HL-60/S4 treated with retinoic acid at 250 ng/mL for 4 days and 3 days (cell line): Measurements from ENCODE around the gene ZNF319.

Experiments used
- in situ Hi-C: fragments of 300-500 bp; cut with MboI; formaldehyde crosslinking; loops from 2 replicates; pipeline ENCODE4 v1.7.0; 2022; ENCODE audit warnings: low sequenced_read_pairs

ZNF319 gene

DNA sequence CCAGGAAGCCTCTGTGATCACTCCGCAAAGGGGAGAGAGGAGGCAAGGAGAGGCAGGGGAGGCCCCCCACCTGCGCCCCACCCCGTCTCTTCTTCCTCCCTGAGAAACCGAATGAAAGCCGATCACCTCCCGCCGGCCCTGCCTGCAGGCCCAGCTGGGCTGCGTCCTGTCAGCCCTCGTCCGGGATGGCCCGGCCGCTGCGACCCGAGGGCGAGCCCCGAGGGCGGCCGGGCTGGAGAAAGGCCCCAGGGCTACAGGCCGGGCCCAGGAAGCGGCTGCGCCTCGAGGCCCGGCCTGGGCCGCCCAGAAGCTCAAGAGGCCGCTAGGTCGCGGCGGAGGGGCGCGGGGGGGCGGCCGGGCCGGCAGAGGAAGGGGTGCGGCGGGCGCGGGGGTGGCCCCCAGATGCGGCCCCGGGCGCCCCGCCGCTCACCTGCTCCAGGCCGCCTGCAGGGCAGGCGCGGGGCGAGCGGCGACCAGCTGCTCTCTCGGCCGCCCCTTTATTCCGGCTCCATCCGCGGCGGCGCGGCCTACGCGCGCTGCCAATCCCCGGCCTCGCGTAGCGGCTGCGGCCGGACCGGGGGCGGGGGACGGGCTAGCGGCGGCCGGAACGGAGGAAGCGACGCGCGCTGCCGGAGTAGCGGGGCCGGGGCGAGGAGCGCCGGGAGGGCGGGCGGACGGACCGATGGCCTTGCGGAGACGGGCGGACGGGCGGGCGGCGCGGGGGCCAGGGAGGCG is at the start of gene ZNF319:
Gene ZNF319 (minus strand): TSS at position 702 of the 735 bp plus-strand sequence. CDS start 2,407 bp downstream, outside the sequence.
- in situ Hi-C loops, result loop anchor here (10.0 kb wide), 1 partner anchor 105 kb away; no protein-coding TSS in a partner anchor

DNA sequence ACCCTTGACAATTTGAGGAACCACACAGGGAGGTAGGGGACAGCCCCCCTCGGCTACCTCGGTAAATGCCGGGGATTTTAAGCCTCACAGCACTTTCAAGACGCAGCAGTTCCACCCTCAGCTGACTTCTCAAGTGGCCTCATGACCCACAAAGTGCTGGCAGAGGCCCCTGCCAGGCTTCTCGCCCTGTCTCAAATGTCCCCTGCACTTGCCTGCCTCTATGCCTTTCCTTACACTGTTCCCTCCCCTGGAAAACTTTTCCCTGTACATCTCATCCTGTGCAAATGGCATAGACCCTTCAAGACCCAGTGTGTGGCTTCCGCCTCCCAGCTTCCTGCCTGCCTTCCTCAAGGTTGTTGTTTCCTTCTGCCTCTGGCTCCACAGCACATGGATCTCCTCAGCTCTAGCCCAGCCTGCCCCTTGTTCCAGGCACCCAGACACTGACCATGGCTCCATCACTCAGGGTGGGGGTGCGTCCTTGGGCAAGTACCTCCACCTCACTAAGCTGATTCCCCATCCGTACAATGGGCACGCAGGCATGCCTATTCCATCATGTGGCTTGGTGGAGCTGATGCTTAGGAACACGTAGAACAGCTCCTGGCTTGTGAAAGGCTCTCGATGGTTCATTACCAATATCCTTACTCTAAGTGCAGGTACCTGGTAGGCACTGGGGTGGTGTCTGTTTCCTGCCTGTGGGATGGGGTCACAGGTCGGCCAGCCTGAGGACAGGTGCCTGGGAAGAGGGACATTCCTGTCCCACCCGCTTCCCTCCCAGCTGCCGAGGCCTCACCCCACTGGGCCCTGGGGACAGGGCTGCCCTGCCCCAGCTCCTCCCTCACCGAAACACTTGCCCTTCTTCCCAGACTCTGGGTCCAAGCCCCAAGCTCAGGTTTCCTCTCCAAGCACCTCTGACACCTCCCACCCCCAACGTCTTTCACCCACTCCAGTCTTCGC is 49.0 kb upstream of the ZNF319 start:
- in situ Hi-C loops, result no loop called here

DNA sequence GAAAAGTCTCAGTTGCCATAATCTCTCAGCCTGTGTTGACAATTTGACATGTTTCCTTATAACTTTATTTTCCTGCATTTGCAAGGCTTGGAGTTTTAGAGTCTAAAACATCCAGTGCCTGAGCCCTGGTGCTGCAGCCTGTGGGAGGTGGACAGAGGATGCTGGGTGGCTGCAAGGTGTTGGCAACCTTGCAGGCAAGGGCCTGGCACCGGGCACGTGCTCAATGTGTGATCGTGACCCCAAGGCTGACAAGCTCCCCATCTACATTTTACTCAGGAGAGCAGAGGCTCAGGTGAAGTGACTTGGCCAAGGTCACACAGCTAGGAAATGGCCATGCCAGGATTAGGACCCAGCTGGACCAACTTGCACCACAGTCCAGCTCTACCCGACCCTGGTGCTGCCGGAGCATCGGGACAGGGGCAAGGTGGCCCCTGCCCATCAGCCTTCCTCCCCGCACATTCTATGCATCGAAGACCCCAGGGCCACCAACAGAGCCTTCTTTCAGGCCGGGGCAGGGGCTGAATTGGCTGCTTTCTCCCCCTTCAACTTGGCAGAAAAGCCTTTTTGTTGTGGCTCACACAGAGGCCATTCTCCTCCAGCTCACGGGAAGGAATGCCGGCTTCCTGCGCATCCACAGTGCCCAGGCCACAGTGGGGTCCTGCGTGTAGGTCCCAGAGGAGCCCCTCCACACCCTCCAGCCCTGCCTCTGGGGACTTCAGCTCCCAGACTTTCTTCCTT is 48.2 kb upstream of the ZNF319 start:
- in situ Hi-C loops, result no loop called here

DNA sequence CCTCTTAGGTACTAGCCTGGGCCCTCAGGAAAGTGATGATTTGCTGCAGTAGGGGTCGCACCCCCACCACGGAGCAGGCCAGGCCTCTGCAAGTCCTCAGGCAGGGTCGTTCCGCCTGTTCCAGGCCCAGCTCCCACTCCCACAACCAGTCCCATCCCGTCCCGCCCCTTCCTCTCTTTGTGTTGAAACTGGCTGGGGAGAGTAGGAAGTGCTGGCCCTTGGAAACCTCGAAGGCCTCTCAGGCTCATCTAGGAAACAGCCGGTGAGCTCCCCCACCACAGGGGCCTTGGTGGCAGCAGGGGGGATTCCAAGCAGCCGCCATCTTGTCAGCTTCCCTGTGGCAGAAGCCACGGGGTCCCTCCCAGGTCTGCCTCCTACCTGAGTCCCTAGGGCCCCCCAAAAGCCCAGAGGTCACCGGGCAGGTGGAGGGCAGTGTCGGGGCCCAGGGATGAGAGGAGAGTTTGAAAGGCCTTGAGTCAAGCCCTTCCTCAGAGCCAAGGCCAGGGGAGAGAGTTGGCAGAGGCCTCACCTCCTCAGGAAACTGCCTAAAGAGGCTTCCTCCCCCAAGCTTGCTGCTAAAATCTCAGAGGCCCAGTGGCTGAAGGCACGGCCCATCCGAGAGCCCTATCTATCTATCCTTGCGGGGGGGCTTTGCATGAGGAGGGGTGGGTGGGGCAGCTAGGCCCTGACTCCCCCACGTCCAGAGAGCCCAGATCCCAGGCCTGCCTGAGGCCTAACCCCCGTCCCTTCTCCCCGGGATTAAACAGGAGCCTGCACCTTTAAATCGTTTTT is 47.3 kb upstream of the ZNF319 start:
- in situ Hi-C loops, result no loop called here

DNA sequence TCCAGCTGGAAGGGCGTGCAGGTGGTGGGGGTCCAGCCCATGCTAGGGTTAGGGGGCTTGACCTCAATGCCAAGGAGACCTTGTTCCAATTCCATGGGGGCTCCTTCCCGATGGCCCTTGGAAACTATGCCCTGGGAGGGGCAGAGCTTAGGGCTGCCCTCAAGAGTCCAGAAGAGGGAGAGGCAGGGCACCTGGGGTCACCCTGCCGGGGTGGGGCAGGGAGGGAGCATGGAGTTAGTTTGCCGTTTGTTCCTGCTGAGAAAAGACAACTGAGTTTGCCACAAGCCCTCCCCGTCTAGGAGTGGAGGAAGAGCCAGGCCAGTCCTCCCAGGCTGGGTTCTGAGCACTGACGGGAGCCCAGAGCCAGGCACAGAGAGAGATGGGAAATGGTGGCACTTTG is 46.5 kb upstream of the ZNF319 start:
- in situ Hi-C loops, result no loop called here

DNA sequence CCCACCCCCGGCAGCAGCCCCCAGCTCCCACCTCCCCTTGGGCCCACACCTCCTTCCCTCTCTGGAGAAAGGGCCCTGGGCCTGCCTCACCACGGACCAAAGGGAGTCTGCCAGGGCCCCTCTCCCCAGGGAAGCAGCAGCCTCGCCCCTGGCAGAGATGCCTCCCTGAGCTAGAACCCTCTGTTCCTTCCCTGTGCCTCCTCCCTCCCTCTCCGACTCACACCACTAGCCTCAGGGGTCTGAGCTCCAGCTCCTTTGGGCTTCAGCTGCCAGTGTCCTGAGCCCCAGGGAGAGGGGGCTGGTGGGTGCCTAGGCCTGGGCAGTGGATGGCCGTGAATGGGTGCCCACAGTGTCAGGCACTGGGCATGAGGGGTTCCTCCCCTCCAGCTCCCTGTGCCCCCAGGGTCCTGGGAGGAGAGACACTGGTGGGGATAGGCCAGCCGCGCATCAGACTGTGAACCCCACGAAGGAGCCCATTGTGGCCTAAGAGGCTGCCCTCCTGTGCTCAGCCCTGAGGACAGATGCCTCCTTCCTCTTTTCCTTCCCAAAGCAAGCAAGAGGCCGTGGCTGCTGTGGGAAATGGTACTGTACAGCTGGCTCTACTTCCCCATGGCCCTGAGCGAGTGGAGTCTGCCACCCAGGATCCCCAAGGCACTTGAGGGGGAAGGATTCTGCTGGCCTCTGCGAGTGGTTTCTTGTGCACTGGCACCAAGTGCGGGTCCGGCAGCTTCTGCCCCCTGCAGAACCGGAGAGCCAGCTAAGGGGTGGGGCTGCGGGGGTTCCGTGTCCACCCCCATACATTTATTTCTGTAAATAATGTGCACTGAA is 45.8 kb upstream of the ZNF319 start:
- in situ Hi-C loops, result no loop called here

DNA sequence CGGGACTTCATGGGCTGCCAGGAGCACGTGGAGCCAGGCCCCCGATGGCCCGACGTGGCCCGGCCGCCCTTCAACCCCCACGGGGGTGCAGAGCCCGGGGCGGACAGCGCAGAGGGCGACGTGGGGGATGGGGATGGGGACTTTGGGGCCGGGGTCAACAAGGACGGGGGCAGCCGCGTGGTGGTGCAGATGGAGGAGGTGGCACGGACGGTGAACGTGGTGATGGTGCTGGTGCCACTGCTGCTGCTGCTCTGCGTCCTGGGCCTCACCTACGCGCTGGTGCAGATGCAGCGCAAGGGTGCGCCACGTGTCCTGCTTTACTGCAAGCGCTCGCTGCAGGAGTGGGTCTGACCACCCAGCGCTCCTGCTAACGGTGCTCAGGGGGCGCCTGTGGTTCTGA is 44.6 kb upstream of the ZNF319 start:
- in situ Hi-C loops, result no loop called here

DNA sequence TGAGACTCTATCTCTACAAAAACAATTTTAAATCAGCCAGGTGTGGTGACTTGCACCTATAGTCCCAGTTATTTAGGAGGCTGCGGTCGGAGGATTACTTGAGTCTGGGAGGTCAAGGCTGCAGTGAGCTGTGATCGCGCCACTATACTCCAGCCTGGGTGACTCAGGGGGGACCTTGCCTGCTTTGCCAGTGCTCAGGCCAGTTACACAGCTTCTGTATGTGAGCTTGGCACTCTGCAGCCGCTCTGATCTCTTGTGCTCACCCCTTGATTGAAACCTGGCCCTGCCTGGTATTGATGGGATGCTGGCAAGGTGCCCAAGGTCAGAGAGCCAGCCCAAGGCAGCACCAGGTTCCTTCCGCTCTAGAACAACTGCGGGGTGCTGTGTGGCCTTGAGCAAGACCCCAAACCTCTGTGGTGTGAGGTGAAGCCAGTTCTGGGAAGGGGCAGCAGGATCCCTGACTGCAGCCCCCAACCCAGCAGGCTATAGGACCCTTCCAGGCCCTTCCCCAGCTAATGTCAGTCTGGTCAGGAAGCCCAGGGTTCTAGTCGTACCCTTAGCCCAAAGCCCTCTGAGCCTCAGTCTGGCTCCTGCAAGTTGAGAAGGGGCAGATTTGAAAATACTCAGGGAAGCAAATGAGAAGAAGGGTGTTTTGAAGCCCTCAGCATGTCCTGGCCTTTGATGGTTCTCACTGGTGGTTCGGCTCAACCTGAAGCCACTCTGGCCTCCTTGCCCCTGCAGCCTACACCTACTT is 44.0 kb upstream of the ZNF319 start:
- in situ Hi-C loops, result no loop called here

DNA sequence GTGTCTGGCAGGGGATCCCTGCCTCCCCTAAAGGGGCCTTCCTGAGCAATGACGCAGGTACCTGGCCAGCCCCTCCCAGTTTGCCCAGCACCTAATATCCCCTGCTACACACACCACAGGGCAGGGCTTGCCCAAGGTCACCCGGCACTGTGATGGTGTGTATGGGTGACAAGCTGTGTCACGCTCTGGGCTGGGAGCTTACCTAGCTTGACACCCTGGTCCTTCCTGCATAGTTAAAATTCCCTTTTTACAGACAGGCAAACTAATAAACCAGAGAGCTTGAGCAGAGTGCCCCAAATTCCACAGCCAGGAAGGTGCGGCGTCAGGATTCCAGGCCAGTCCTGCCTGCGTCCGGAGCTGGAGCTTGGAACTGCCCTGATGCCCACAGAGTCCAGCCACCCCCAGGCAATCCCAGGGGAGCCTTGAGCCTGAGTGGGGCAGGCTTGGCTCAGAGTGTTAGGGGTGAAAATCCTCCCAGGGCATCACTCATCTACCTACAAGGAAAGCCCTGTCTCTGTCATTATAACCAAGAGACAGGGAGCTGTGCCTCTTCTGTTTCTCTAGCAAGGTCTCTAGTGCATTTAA is 43.2 kb upstream of the ZNF319 start:
- in situ Hi-C loops, result no loop called here

DNA sequence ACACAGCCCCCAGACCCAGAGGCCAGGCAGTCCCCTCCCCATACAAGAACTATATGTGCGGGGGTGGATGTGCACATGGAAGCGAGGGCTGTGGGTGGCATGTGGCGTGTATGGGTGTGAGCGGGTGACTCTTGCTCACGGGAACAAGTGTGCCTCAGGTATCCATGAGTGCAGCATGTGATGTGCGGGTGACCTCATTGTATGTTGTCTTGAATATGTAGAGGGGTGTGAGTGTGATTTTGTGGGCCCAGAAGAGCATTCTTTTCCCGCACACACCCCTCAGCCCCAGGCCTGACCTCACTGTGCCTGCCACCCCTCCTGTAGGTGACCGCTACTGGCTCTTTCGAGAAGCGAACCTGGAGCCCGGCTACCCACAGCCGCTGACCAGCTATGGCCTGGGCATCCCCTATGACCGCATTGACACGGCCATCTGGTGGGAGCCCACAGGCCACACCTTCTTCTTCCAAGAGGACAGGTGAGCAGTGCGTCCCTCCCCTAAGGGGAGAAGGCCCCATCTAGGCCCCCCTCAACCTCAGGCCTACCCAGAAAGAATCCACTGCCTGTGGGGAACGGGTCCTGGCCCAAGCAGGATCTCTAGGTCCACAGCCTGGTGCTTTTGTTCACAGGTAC is 42.5 kb upstream of the ZNF319 start:
- in situ Hi-C loops, result no loop called here

DNA sequence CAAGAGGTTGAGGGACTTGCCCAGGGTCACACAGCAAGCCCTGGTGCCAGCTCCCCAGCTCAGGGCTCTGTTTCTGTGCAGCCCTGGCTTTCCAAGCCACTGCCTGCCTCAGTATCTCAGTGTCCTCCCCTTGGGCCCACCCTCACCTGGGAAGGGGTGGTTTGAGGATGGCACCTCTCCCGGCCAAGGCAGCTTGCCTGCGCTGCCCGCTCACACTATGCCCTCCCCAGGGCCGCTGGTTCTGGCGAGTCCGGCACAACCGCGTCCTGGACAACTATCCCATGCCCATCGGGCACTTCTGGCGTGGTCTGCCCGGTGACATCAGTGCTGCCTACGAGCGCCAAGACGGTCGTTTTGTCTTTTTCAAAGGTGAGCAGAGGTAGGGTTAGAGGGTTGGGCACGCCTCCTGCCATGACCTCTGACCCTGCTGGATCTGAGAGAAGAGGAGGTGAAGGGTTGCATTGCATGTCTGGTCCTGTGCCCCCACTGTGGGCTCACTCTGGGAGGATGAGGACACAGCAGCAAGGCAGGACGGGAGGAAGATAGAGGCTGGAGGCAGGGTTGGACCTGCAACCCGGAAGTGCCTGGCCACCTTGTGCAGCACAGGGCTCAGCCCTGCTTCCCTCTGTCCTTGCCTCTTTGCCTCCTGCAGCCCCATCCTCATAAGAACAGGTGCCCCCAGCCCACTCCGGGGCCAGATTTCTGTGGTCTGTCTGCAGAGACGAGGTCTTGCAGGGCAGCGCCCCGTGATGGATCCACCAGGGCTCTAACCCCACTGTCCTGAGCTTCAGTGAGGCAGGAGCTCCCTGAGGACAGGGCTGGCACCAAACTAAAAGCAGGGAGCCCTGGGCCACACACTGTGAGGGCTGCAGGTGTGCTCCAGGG is 41.8 kb upstream of the ZNF319 start:
- in situ Hi-C loops, result no loop called here

DNA sequence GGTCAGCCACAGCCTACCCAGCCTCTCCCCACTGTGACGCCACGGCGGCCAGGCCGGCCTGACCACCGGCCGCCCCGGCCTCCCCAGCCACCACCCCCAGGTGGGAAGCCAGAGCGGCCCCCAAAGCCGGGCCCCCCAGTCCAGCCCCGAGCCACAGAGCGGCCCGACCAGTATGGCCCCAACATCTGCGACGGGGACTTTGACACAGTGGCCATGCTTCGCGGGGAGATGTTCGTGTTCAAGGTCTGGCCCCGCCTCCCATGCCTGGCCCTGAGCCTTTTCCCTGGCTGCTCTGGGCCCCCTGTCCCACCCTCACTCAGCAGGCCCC is 41.1 kb upstream of the ZNF319 start:
- in situ Hi-C loops, result no loop called here

DNA sequence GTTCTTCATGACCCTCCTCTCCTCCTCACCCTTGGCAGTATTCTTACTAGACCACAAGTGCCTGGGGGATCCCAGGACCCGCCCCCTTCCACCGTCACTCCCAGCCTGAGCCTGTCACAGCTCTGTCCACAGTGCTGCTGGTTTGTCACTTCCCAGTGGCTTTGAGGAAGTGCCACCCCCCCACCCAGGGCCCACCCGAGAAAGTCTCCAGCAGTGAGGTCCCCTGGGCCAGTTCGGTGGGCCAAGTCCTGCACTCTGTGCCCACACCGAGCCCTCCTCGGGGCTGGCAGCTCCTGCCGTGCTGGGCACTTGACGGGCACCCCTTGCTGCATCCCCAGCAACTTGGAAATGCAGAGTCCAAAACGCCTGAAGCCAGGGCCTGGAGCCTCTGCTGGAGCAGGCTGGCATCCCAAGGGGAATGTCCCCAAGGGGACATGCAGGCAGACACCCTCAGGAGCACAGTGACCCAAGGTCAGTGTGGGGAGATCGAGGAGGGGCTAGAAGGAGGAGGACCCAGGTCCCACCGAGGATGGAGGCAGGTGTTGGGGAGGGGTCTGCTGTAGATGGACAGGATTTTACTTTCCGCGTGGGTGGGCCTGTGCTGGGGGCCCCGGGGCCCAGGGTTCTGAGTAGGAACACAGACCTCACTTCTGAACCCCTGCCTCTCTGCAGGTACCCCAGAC is 40.6 kb upstream of the ZNF319 start:
- in situ Hi-C loops, result no loop called here

DNA sequence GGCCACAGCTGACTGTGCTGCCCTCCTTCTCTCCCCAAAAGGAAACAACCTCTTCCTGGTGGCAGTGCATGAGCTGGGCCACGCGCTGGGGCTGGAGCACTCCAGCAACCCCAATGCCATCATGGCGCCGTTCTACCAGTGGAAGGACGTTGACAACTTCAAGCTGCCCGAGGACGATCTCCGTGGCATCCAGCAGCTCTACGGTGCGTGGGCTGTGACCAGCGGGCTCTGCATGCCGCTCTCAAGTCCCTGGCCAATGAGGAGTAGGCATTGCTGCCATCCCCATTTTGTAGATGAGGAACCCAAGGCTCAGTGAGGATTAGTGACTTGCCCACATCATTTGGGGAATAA is 40.0 kb upstream of the ZNF319 start:
- in situ Hi-C loops, result no loop called here

DNA sequence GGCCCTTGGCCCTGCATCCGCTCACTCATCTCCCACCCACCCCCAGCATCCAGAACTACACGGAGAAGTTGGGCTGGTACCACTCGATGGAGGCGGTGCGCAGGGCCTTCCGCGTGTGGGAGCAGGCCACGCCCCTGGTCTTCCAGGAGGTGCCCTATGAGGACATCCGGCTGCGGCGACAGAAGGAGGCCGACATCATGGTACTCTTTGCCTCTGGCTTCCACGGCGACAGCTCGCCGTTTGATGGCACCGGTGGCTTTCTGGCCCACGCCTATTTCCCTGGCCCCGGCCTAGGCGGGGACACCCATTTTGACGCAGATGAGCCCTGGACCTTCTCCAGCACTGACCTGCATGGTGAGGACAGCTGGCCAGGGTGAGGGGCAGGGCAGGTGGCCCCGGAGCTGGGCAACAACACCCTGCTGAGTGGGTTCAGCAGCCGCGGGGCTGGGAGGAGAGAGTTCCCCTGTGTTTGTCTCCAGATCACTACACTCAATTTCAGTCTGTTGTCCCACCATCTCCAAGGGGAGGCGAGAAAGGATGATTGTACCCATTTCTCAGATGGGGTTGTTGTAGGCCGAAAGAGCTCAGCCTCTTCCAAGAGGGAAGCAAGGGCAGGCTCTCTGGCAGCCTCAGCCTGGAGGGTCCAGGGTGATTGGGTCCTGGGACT is 39.5 kb upstream of the ZNF319 start:
- in situ Hi-C loops, result no loop called here

DNA sequence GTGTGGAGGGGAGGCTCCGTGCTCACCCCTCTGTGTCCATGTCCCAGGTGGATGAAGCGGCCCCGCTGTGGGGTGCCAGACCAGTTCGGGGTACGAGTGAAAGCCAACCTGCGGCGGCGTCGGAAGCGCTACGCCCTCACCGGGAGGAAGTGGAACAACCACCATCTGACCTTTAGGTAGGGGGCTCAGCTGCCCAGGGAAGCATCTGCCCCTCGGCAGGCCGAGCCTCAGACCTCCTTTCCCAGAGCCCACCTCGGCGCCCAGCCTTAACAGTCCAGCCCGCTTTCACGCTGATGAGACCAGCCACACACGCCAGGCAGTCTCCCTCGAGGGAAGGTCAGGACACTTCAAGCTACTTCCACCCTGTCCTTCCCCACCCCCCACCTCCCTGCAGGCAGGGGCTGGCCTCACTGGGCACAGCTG is 37.8 kb upstream of the ZNF319 start:
- in situ Hi-C loops, result no loop called here
